Endothelial cell of umbilical vein (primary cell): ENCODE data around the gene LMO7. TPM values are rescaled to one million over a fixed set of nuclear protein-coding genes. Genes with fewer than 3 reads are reported as not detected.

Experiments
- BruUV-seq: library from RNA; stranded (reverse); fragments of 400-500 nt; replicated peaks from 2 replicates; lab custom pipeline; 2021; lab: Mats Ljungman, UMichigan
- CTCF ChIA-PET: fragments of 300-600, 350-600 bp; sonication (Branson Sonifier 250); formaldehyde crosslinking; loops from one replicate; lab custom pipeline; 2021; ENCODE audit warnings: antibody characterized with exemption, inconsistent platforms; lab: Charles Lee
- POLR2A ChIA-PET: fragments of 300-600, 350-600 bp; sonication (Branson Sonifier 250); formaldehyde crosslinking; loops from one replicate; lab custom pipeline; 2021; ENCODE audit warnings: antibody characterized with exemption, inconsistent platforms; lab: Charles Lee
- DNase-seq: peaks from one replicate; pipeline ENCODE4 v3.0.0-alpha.2; 2011; ENCODE audit warnings: low read depth, low spot score
- FAIRE-seq: peaks from 2 replicates; lab custom pipeline; 2011; peaks lifted over from hg19 to GRCh38; lab: Jason Lieb, UNC
- H2AFZ ChIP-seq: 2 replicates; pipeline ENCODE4 v1.6.0; 2012; ENCODE audit warnings: low read depth, low read length, control low read depth, inconsistent platforms
- H3K27ac ChIP-seq: 2 replicates; pipeline ENCODE4 v1.5.1; 2011; ENCODE audit warnings: low read depth, mild to moderate bottlenecking, control low read depth, low read length, moderate library complexity; ENCODE audit not compliant: insufficient read depth
- H3K27me3 ChIP-seq, 2 experiments: 2 replicates each; pipeline versions ENCODE4 v1.6.0 to v1.6.1; 2011; ENCODE audit warnings: low read length in 2 of 2, mixed read lengths in 1 of 2; ENCODE audit not compliant: control insufficient read depth in 2 of 2, insufficient read depth in 2 of 2
- H3K36me3 ChIP-seq, 2 experiments: 2 replicates in 1 of 2; 3 replicates in 1 of 2; pipeline ENCODE4 v1.5.1; 2011; ENCODE audit warnings: low read length in 2 of 2, mild to moderate bottlenecking in 1 of 2, moderate library complexity in 1 of 2; ENCODE audit not compliant: control insufficient read depth in 2 of 2, insufficient read depth in 2 of 2; ENCODE audit errors: extremely low read depth in 1 of 2
- H3K4me1 ChIP-seq: 3 replicates; pipeline ENCODE4 v1.5.1; 2011; ENCODE audit warnings: mild to moderate bottlenecking, low read length; ENCODE audit not compliant: control insufficient read depth, insufficient read depth; ENCODE audit errors: extremely low read depth
- H3K4me2 ChIP-seq: 2 replicates; pipeline ENCODE4 v1.6.1; 2011; ENCODE audit warnings: low read length, control low read depth, mixed read lengths; ENCODE audit not compliant: insufficient read depth
- H3K4me3 ChIP-seq, 3 experiments: fragments of 200-600 bp in 1 of 3; sonication (generic), shearing (Covaris generic) in 1 of 3; replicated peaks in 1 of 3; 2 replicates each; pipeline ENCODE4 v1.5.1; 2011 to 2016; ENCODE audit warnings: control low read depth in 3 of 3, low read length in 3 of 3, mild to moderate bottlenecking in 2 of 3, inconsistent platforms in 1 of 3, low read depth in 1 of 3, moderate library complexity in 1 of 3; ENCODE audit not compliant: insufficient read depth in 1 of 3
- H3K79me2 ChIP-seq: 2 replicates; pipeline ENCODE4 v1.6.0; 2012; ENCODE audit warnings: low read length, inconsistent platforms; ENCODE audit not compliant: control insufficient read depth, insufficient read depth
- H3K9ac ChIP-seq: replicated peaks from 2 replicates; pipeline ENCODE3; 2011; ENCODE audit warnings: low read length, control low read depth; ENCODE audit not compliant: insufficient read depth; ENCODE audit errors: extremely low read depth
- H3K9me1 ChIP-seq: replicated peaks from 3 replicates; pipeline ENCODE4 v1.6.0; 2011; ENCODE audit warnings: mild to moderate bottlenecking, low read length; ENCODE audit not compliant: control insufficient read depth, insufficient read depth; ENCODE audit errors: extremely low read depth
- H3K9me3 ChIP-seq: replicated peaks from 2 replicates; pipeline ENCODE4 v1.5.1; 2012; ENCODE audit warnings: low read length, inconsistent platforms; ENCODE audit not compliant: control insufficient read depth, insufficient read depth
- H4K20me1 ChIP-seq: replicated peaks from 2 replicates; pipeline ENCODE3; 2011; ENCODE audit warnings: mild to moderate bottlenecking, low read length; ENCODE audit not compliant: control insufficient read depth, insufficient read depth; ENCODE audit errors: extremely low read depth
- EZH2 ChIP-seq: IDR thresholded peaks from 2 replicates; pipeline ENCODE4 v1.6.1; 2012; ENCODE audit warnings: borderline replicate concordance, low read depth, mild to moderate bottlenecking, moderate library complexity, low read length, inconsistent platforms; ENCODE audit not compliant: severe bottlenecking
- FOS ChIP-seq: IDR thresholded peaks from 2 replicates; pipeline ENCODE4 v1.6.1; 2011; ENCODE audit warnings: mild to moderate bottlenecking, low read length, moderate library complexity, borderline replicate concordance; ENCODE audit not compliant: insufficient read depth
- GATA2 ChIP-seq: IDR thresholded peaks from 2 replicates; pipeline ENCODE4 v1.7.0; 2011; ENCODE audit warnings: low read depth, mild to moderate bottlenecking, moderate library complexity, mixed read lengths, low read length; ENCODE audit not compliant: insufficient read length, insufficient read depth
- JUN ChIP-seq: IDR thresholded peaks from 2 replicates; pipeline ENCODE4 v1.6.1; 2011; ENCODE audit warnings: borderline replicate concordance, low read depth; ENCODE audit not compliant: insufficient read length, insufficient read depth
- MYC ChIP-seq: IDR thresholded peaks from one replicate; pipeline ENCODE4 v1.6.1; 2011; ENCODE audit warnings: mild to moderate bottlenecking, low read depth, low read length
- POLR2A ChIP-seq: IDR thresholded peaks from 2 replicates; pipeline ENCODE4 v1.6.1; 2012; ENCODE audit warnings: low read depth, mild to moderate bottlenecking, control low read depth, low read length
- POLR2AphosphoS5 ChIP-seq: IDR thresholded peaks from 2 replicates; pipeline ENCODE4 v1.6.1; 2012; ENCODE audit warnings: low read depth, mild to moderate bottlenecking, control low read depth, low read length, moderate library complexity; ENCODE audit not compliant: insufficient read depth
- dilution Hi-C: fragments of 300-500 bp; cut with MboI; formaldehyde crosslinking; loops from one replicate; pipeline ENCODE4 v1.15.0; 2019; ENCODE audit warnings: low sequenced_read_pairs; ENCODE audit not compliant: extremely low pct_ligation_motif_present
- intact Hi-C: fragments of 100-400 bp; cut with micrococcal nuclease; formaldehyde crosslinking; loops from one replicate; pipeline ENCODE4 v1.10.0; 2022
- polyA plus RNA-seq, 4 experiments: library from polyadenylated mRNA; depleted of rRNA in 3 of 4; stranded (reverse) in 3 of 4; unstranded in 1 of 4; fragments of >200 nt; gene quantifications; 2 replicates each; pipeline versions ENCODE4 v1.2.1 to v1.2.3, GENCODE V29; 2011 to 2012; ENCODE audit warnings: missing spikeins in 1 of 4
- total RNA-seq: library from RNA; stranded (reverse); gene quantifications from 2 replicates; pipeline ENCODE4 v1.2.3, GENCODE V29; 2021
- TF ChIP-seq, protein P1 (sequence below), 2 donors: IDR thresholded peaks; 1 replicate in 1 of 2; 2 replicates in 1 of 2; pipeline ENCODE4 v1.5.1; 2011; ENCODE audit warnings: low read length in 2 of 2, mild to moderate bottlenecking in 2 of 2, moderate library complexity in 2 of 2, control low read depth in 1 of 2, inconsistent platforms in 1 of 2, low read depth in 1 of 2; ENCODE audit not compliant: insufficient read depth in 1 of 2; ENCODE audit errors: extremely low read depth in 1 of 2
- TF ChIP-seq, protein P2 (sequence below): IDR thresholded peaks from 2 replicates; pipeline ENCODE4 v1.6.1; 2011; ENCODE audit not compliant: insufficient read depth, insufficient read length

LMO7 gene
- total and polyA plus RNA-seq, 2 donors (not counting 3 experiments of a cell fraction or from before 2014, with no cell fraction given) = 10.5 to 21.1 TPM

DNA sequence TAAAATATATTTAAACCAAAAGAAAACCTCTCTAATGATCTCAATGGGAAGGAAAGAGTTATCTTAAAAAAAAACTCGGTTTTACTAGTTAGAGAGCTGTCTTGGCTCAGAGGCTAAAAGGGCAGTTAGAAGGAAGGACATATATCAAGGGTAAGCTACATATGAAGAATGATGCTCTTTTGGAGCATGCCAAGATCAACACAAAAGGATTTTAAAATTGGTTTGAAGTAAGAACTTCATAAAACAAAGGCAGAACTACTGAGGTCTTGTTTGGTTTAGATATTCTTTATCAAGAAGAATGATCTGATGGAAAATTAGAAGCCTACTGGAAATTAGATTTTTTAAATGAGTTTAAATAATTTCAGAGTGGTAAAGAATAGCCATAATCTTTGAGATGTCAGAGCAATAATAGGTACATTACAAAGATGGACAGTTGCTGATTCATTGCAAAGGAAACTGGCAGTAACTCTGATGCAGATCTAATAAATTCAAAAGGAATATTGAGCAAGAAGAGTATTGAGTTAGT is 39.4 kb upstream of the LMO7 start:
- TF ChIP-seq FOS (no peak), MYC (no peak), POLR2AphosphoS5 (no peak), JUN (no peak), EZH2 (no peak), POLR2A (no peak), GATA2 (no peak)
- TF ChIP-seq, protein P1, sequence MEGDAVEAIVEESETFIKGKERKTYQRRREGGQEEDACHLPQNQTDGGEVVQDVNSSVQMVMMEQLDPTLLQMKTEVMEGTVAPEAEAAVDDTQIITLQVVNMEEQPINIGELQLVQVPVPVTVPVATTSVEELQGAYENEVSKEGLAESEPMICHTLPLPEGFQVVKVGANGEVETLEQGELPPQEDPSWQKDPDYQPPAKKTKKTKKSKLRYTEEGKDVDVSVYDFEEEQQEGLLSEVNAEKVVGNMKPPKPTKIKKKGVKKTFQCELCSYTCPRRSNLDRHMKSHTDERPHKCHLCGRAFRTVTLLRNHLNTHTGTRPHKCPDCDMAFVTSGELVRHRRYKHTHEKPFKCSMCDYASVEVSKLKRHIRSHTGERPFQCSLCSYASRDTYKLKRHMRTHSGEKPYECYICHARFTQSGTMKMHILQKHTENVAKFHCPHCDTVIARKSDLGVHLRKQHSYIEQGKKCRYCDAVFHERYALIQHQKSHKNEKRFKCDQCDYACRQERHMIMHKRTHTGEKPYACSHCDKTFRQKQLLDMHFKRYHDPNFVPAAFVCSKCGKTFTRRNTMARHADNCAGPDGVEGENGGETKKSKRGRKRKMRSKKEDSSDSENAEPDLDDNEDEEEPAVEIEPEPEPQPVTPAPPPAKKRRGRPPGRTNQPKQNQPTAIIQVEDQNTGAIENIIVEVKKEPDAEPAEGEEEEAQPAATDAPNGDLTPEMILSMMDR (IDR thresholded peaks at IDR 0.05; ENCODE audit: extremely low read depth in 1 of 2, insufficient read depth in 1 of 2, low read depth in 1 of 2, low read length in 2 of 2) = no peak
- TF ChIP-seq, protein P2, sequence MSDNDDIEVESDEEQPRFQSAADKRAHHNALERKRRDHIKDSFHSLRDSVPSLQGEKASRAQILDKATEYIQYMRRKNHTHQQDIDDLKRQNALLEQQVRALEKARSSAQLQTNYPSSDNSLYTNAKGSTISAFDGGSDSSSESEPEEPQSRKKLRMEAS = no peak
- Histone ChIP-seq H3K27me3 (no peaks in the 10 kb centered on the region), H3K9ac (no peak overlapping the region), H3K9me1 (no peaks in the 10 kb centered on the region), H3K27ac (no peak overlapping the region), H3K9me3 (no peaks in the 10 kb centered on the region), H4K20me1 (no peaks in the 10 kb centered on the region), H3K79me2 (no peaks in the 10 kb centered on the region), H3K4me2 (no peak overlapping the region), H3K36me3 (peaks cover 0 to 2% of the 10 kb centered on the region in 2 experiments), H2AFZ (no peak overlapping the region), H3K4me3 (no peak overlapping the region), H3K4me1 (no peaks in the 10 kb centered on the region)
- CTCF ChIA-PET = interaction anchor here (1.1 kb wide), 1 partner anchor 12 kb away, joined by 3 read pairs; no protein-coding TSS in a partner anchor
- intact Hi-C loops (no loop called here), dilution Hi-C loops (no loop called here)
- no TSS peak for BruUV-seq
- DNase-seq = no peak
- POLR2A ChIA-PET = no interaction called here
- no peak for FAIRE-seq
